ENCODE results near the gene FAM124B. TPM values are rescaled to one million over a fixed set of nuclear protein-coding genes. Genes with fewer than 3 reads are reported as not detected.

Gene FAM124B
- total and polyA plus RNA-seq, 7 donors: 1.1 to 2.5 (median 1.6) TPM

DNA sequence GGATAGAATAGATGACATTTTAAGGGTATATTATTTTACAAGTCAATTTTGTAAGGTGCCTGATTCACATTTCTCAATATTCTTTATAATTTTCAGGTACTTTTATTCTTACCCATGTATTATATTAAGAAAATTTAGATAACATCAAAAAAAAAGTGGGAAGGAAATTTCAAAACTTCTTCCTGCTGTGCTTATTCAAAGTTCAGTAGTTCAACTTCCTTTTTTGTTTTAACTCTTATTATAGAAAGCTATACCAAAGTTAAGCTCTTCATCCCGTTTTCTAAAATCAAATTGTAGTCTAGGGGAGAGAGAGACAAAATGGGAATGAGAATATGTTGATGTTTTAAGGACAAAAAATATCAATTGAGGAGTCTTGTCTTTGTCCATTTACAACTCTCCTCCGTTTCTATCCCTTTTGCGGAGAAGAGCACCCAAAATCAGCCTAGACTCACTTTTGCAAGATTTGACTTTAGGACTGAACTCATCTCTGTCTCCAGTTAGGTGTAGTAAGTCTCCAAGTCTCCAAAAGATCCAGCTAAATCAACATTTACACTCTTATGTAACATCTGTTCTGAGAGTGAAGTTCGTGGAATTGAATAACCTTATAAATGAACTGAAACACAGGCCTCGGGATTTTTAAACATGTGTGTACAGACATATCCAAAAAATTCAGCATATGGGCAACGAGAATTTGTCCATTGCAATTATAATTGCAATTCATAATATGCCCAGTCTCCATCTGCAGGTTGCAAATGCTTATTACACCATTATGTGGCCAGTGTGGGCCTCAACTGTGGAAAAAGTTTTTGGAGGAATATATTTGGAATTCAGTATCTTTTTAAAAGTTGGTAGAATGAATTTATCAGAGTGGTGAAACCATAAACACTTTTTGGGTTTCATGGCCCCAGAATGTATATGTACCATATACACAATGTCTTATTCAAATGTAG is 23.9 kb downstream of the FAM124B start:
- peaks cover 10% of the 10 kb centered on the region for H3K4me1 ChIP-seq
- no peak overlapping the region for H3K4me3 ChIP-seq
- TF ChIP-seq CTCF (IDR thresholded peaks at IDR 0.05): no peak
- DNase-seq (no peak), ATAC-seq (no peak)
- no peaks in the 10 kb centered on the region for H3K9me3 ChIP-seq
- no peaks in the 10 kb centered on the region for H3K27me3 ChIP-seq (ENCODE audit: insufficient read depth in 3 of 3, low read length in 2 of 3)
- intact Hi-C loops (cut with DNase I): no loop called here
- 69 to 75% (median 74%) methylated on average over 6 of the region's 6 CpGs for WGBS, 3 donors
- H3K36me3 ChIP-seq (ENCODE audit: insufficient read depth in 1 of 2, low read depth in 1 of 2): no peaks in the 10 kb centered on the region
- H3K27ac ChIP-seq: no peak overlapping the region

GRCh38 chr2:224372641-224373040 is 29.3 kb downstream of the FAM124B start:
- Histone ChIP-seq H3K9me3 (no peaks in the 10 kb centered on the region), H3K36me3 (ENCODE audit: insufficient read depth in 1 of 2, low read depth in 1 of 2) (no peaks in the 10 kb centered on the region), H3K27me3 (ENCODE audit: insufficient read depth in 3 of 3, low read length in 2 of 3) (no peaks in the 10 kb centered on the region), H3K4me1 (no peaks in the 10 kb centered on the region), H3K27ac (no peak overlapping the region), H3K4me3 (no peak overlapping the region)
- ATAC-seq: no peak
- WGBS, 3 donors: 75 to 82% (median 77%) methylated on average over 6 of the region's 6 CpGs
- no peak for TF ChIP-seq CTCF (IDR thresholded peaks at IDR 0.05)
- intact Hi-C loops (cut with DNase I): no loop called here
- no peak for DNase-seq

- ATAC-seq: no peak
- WGBS, 3 donors: 58 to 65% (median 64%) methylated on average over 7 of the region's 7 CpGs
- peak; percentile 59 for TF ChIP-seq CTCF (IDR thresholded peaks at IDR 0.05)
- DNase-seq: no peak
- intact Hi-C loops (cut with DNase I): loop anchor here in 1 of 2 donors (5.0 to 10.0 kb wide), 2 partner anchors 397 to 636 kb away; no protein-coding TSS in a partner anchor
- no peaks in the 10 kb centered on the region for H3K4me1 ChIP-seq
- H3K9me3 ChIP-seq: no peaks in the 10 kb centered on the region
- no peak overlapping the region for H3K27ac ChIP-seq
- H3K27me3 ChIP-seq (ENCODE audit: insufficient read depth in 3 of 3, low read length in 2 of 3): no peaks in the 10 kb centered on the region
- H3K4me3 ChIP-seq: no peak overlapping the region
- H3K36me3 ChIP-seq (ENCODE audit: insufficient read depth in 1 of 2, low read depth in 1 of 2): no peaks in the 10 kb centered on the region
Observed at GRCh38 chr2:224369028-224369632, 32.8 kb downstream of the FAM124B start.

DNA sequence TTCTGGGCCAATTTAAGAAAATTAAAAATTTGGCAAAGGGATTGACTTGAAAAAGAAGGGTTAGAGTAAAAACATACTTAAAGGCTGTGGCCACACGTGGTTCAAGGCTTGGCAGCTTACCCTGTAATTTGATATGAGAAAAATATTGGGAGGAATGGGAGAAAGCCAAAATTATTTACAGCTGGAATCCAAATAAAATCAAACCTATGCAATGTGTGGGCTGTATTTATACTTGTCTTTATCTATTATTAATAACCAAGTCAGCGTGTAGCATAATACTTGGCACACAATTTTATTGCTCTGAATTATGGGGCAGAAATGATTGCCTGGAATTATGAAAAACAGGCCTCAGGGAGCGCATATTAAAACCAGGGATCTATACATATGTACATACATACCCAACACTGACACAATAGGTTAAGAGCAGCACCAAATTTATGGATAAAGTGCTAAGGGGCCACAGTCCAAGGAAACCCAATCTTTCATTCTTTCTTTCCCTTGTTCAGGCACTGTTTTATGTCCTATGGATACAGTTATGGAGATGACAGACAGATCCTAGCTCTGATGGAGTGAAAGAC is 35.6 kb downstream of the FAM124B start:
- Histone ChIP-seq H3K9me3 (no peaks in the 10 kb centered on the region), H3K27me3 (ENCODE audit: insufficient read depth in 3 of 3, low read length in 2 of 3) (no peaks in the 10 kb centered on the region), H3K4me1 (no peaks in the 10 kb centered on the region), H3K27ac (no peak overlapping the region), H3K4me3 (no peak overlapping the region), H3K36me3 (ENCODE audit: insufficient read depth in 1 of 2, low read depth in 1 of 2) (no peaks in the 10 kb centered on the region)
- DNase-seq: no peak
- 40 to 67% (median 60%) methylated on average over 3 of the region's 3 CpGs for WGBS, 3 donors
- no peak for ATAC-seq
- intact Hi-C loops (cut with DNase I): loop anchor here in 1 of 2 donors (5.0 to 10.0 kb wide), 2 partner anchors 394 to 638 kb away; no protein-coding TSS in a partner anchor
- no peak for TF ChIP-seq CTCF (IDR thresholded peaks at IDR 0.05)

Measured in psoas muscle (tissue), 8 donors.